ENCODE measurements around the gene DCLK3.
A peak's percentile ranks its signal among the peaks of the same experiment; 100 is the strongest.

DCLK3 gene

GRCh38 chr3:36713904-36714303 is 50.4 kb downstream of the DCLK3 start:
- H3K4me3 ChIP-seq (ENCODE audit: low read depth, low read length) = no peak overlapping the region
- TF ChIP-seq CTCF (conservative IDR thresholded peaks at IDR 0.05; ENCODE audit: low read depth, low read length) = no peak
- DNase-seq (ENCODE audit: low read depth) = no peak

- H3K4me3 ChIP-seq (ENCODE audit: low read depth, low read length) = no peak overlapping the region
- no peak for DNase-seq (ENCODE audit: low read depth)
- no peak for TF ChIP-seq CTCF (conservative IDR thresholded peaks at IDR 0.05; ENCODE audit: low read depth, low read length)
These were observed 53.7 kb downstream of the DCLK3 start for GRCh38 chr3:36710606-36711005.

GRCh38 chr3:36709826-36710365 is 54.5 kb downstream of the DCLK3 start:
- H3K4me3 ChIP-seq (ENCODE audit: low read depth, low read length) = no peak overlapping the region
- DNase-seq (ENCODE audit: low read depth) = no peak
- TF ChIP-seq CTCF (conservative IDR thresholded peaks at IDR 0.05; ENCODE audit: low read depth, low read length) = no peak

GRCh38 chr3:36709281-36709680 is 55.1 kb downstream of the DCLK3 start:
- no peak for TF ChIP-seq CTCF (conservative IDR thresholded peaks at IDR 0.05; ENCODE audit: low read depth, low read length)
- H3K4me3 ChIP-seq (ENCODE audit: low read depth, low read length) = no peak overlapping the region
- DNase-seq (ENCODE audit: low read depth) = no peak

- no peak overlapping the region for H3K4me3 ChIP-seq (ENCODE audit: low read depth, low read length)
- TF ChIP-seq CTCF (conservative IDR thresholded peaks at IDR 0.05; ENCODE audit: low read depth, low read length) = peak; percentile 51
- peak; percentile 59 for DNase-seq (ENCODE audit: low read depth)
These were observed 56.5 kb downstream of the DCLK3 start for GRCh38 chr3:36707623-36708409.

- no peak overlapping the region for H3K4me3 ChIP-seq (ENCODE audit: low read depth, low read length)
- no peak for TF ChIP-seq CTCF (conservative IDR thresholded peaks at IDR 0.05; ENCODE audit: low read depth, low read length)
These were observed 59.3 kb downstream of the DCLK3 start for GRCh38 chr3:36705015-36705414.

GRCh38 chr3:36704280-36704679 is 60.1 kb downstream of the DCLK3 start:
- no peak for DNase-seq (ENCODE audit: low read depth)
- TF ChIP-seq CTCF (conservative IDR thresholded peaks at IDR 0.05; ENCODE audit: low read depth, low read length) = no peak
- no peak overlapping the region for H3K4me3 ChIP-seq (ENCODE audit: low read depth, low read length)

More at GRCh38 chr3:36705015-36705414, 59.3 kb downstream of the DCLK3 start:
- DNase-seq (ENCODE audit: low read depth) = no peak
